WTC11 (cell line): ENCODE measurements around the gene ZNF648. TPM values are rescaled to one million over a fixed set of nuclear protein-coding genes. Genes with fewer than 3 reads are reported as not detected.

Experiments
- AR ChIP-seq: fragments of 250-450 bp; sonication (Bioruptor Pico); IDR thresholded peaks from 2 replicates; pipeline ENCODE4 v1.9.0; 2021; ENCODE audit warnings: mild to moderate bottlenecking
- E2F5 ChIP-seq: sonication (generic); formaldehyde crosslinking; IDR thresholded peaks from 2 replicates; pipeline ENCODE4 v1.8.1; 2022; ENCODE audit warnings: mild to moderate bottlenecking, moderate library complexity, missing genetic modification reagents
- ELF4 ChIP-seq: sonication (generic); formaldehyde crosslinking; IDR thresholded peaks from 2 replicates; pipeline ENCODE4 v1.8.1; 2022; ENCODE audit warnings: low read depth, mild to moderate bottlenecking, moderate library complexity, missing genetic modification reagents
- EMX1 ChIP-seq: fragments of 250-450 bp; sonication (Bioruptor Pico); IDR thresholded peaks from 2 replicates; pipeline ENCODE4 v1.8.0; 2021; ENCODE audit warnings: mild to moderate bottlenecking
- ESRRA ChIP-seq: sonication (generic); formaldehyde crosslinking; IDR thresholded peaks from 2 replicates; pipeline ENCODE4 v1.8.1; 2022; ENCODE audit warnings: mild to moderate bottlenecking, missing genetic modification reagents, borderline replicate concordance
- ETV6 ChIP-seq: sonication (generic); formaldehyde crosslinking; IDR thresholded peaks from 2 replicates; pipeline ENCODE4 v1.8.1; 2022; ENCODE audit warnings: mild to moderate bottlenecking, missing genetic modification reagents
- FOXJ3 ChIP-seq: sonication (generic); formaldehyde crosslinking; IDR thresholded peaks from 2 replicates; pipeline ENCODE4 v1.9.0; 2021; ENCODE audit warnings: missing genetic modification reagents, mild to moderate bottlenecking, borderline replicate concordance
- FOXP4 ChIP-seq: sonication (generic); formaldehyde crosslinking; IDR thresholded peaks from 2 replicates; pipeline ENCODE4 v1.8.0; 2022; ENCODE audit warnings: mild to moderate bottlenecking, missing genetic modification reagents
- JAZF1 ChIP-seq: fragments of 250-450 bp; sonication (Bioruptor Pico); IDR thresholded peaks from 2 replicates; pipeline ENCODE4 v1.9.0; 2021; ENCODE audit warnings: moderate library complexity, mild to moderate bottlenecking, inconsistent platforms
- KAT7 ChIP-seq: sonication (generic); formaldehyde crosslinking; IDR thresholded peaks from 2 replicates; pipeline ENCODE4 v1.8.1; 2023; ENCODE audit warnings: missing genetic modification reagents, mild to moderate bottlenecking, borderline replicate concordance
- NFE2L1 ChIP-seq: sonication (generic); formaldehyde crosslinking; IDR thresholded peaks from 2 replicates; pipeline ENCODE4 v1.8.1; 2023; ENCODE audit warnings: missing genetic modification reagents
- NR1H2 ChIP-seq: sonication (generic); formaldehyde crosslinking; IDR thresholded peaks from 2 replicates; pipeline ENCODE4 v1.9.0; 2021; ENCODE audit warnings: mild to moderate bottlenecking, moderate library complexity, missing genetic modification reagents
- OVOL2 ChIP-seq: fragments of 250-450 bp; sonication (Bioruptor Pico); IDR thresholded peaks from 2 replicates; pipeline ENCODE4 v1.9.0; 2021; ENCODE audit warnings: mild to moderate bottlenecking, borderline replicate concordance
- RELA ChIP-seq: sonication (generic); formaldehyde crosslinking; IDR thresholded peaks from 2 replicates; pipeline ENCODE4 v1.8.1; 2022; ENCODE audit warnings: missing genetic modification reagents, mild to moderate bottlenecking, borderline replicate concordance
- RORB ChIP-seq: fragments of 250-450 bp; sonication (Bioruptor Pico); IDR thresholded peaks from 2 replicates; pipeline ENCODE4 v1.9.0; 2021; ENCODE audit warnings: mild to moderate bottlenecking
- SOX15 ChIP-seq: fragments of 250-450 bp; sonication (Bioruptor Pico); IDR thresholded peaks from 2 replicates; pipeline ENCODE4 v1.9.0; 2021; ENCODE audit warnings: mild to moderate bottlenecking
- USF1 ChIP-seq: sonication (generic); formaldehyde crosslinking; IDR thresholded peaks from 2 replicates; pipeline ENCODE4 v1.8.0; 2022; ENCODE audit warnings: mild to moderate bottlenecking, missing genetic modification reagents
- ZNF232 ChIP-seq: sonication (generic); formaldehyde crosslinking; IDR thresholded peaks from 2 replicates; pipeline ENCODE4 v1.8.0; 2022; ENCODE audit warnings: mild to moderate bottlenecking, missing genetic modification reagents
- ZNF281 ChIP-seq: sonication (generic); formaldehyde crosslinking; IDR thresholded peaks from 2 replicates; pipeline ENCODE4 v1.8.0; 2023; ENCODE audit warnings: mild to moderate bottlenecking, missing genetic modification reagents
- ZNF317 ChIP-seq: sonication (generic); formaldehyde crosslinking; IDR thresholded peaks from 2 replicates; pipeline ENCODE4 v1.8.1; 2023; ENCODE audit warnings: low read depth, mild to moderate bottlenecking, moderate library complexity, missing genetic modification reagents, borderline replicate concordance
- ZNF512 ChIP-seq: sonication (generic); formaldehyde crosslinking; IDR thresholded peaks from 2 replicates; pipeline ENCODE4 v1.8.1; 2022; ENCODE audit warnings: missing genetic modification reagents, borderline replicate concordance
- total RNA-seq: library from RNA; stranded (reverse); gene quantifications from 3 replicates; pipeline ENCODE4 v1.2.3, GENCODE V29; 2021
- TF ChIP-seq, protein P1 (sequence below): sonication (generic); formaldehyde crosslinking; IDR thresholded peaks from 2 replicates; pipeline ENCODE4 v1.8.0; 2023; ENCODE audit warnings: missing genetic modification reagents
- TF ChIP-seq, protein P2 (sequence below): fragments of 250-450 bp; sonication (Bioruptor Pico); IDR thresholded peaks from 2 replicates; pipeline ENCODE4 v1.9.0; 2021; ENCODE audit warnings: mild to moderate bottlenecking
- TF ChIP-seq, protein P3 (sequence below): sonication (generic); formaldehyde crosslinking; IDR thresholded peaks from 2 replicates; pipeline ENCODE4 v1.8.0; 2022; ENCODE audit warnings: mild to moderate bottlenecking, missing genetic modification reagents

ZNF648 gene
- total RNA-seq, 1 experiment from 2014 or later = 0.17 TPM

GRCh38 chr1:182029379-182030331, 31.9 kb downstream of the ZNF648 start (continued):
- no peak for TF ChIP-seq ZNF317 (CRISPR knock-in tag)
- TF ChIP-seq, protein P1, sequence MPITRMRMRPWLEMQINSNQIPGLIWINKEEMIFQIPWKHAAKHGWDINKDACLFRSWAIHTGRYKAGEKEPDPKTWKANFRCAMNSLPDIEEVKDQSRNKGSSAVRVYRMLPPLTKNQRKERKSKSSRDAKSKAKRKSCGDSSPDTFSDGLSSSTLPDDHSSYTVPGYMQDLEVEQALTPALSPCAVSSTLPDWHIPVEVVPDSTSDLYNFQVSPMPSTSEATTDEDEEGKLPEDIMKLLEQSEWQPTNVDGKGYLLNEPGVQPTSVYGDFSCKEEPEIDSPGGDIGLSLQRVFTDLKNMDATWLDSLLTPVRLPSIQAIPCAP (CRISPR knock-in tag) = no peak
- TF ChIP-seq JAZF1 (CRISPR knock-in tag) = no peak
- no peak for TF ChIP-seq NFE2L1 (CRISPR knock-in tag)
- TF ChIP-seq FOXP4 = no peak
- TF ChIP-seq, protein P2, sequence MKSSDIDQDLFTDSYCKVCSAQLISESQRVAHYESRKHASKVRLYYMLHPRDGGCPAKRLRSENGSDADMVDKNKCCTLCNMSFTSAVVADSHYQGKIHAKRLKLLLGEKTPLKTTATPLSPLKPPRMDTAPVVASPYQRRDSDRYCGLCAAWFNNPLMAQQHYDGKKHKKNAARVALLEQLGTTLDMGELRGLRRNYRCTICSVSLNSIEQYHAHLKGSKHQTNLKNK (CRISPR knock-in tag) = no peak
- no peak for TF ChIP-seq RORB (CRISPR knock-in tag)
- no peak for TF ChIP-seq ELF4
- TF ChIP-seq NR1H2 = no peak
- no peak for TF ChIP-seq ZNF232
- TF ChIP-seq ZNF512 (CRISPR knock-in tag) = no peak
- no peak for TF ChIP-seq FOXJ3 (CRISPR knock-in tag)
- TF ChIP-seq ESRRA (CRISPR knock-in tag) = no peak
- peak; percentile 29; the same call in 1 of the 2 replicates for TF ChIP-seq ETV6
- no peak for TF ChIP-seq ZNF281 (CRISPR knock-in tag)
- TF ChIP-seq AR (CRISPR knock-in tag) = no peak
- no peak for TF ChIP-seq SOX15 (CRISPR knock-in tag)
- TF ChIP-seq E2F5 (CRISPR knock-in tag) = peak; percentile 87
- no peak for TF ChIP-seq USF1 (CRISPR knock-in tag)
- TF ChIP-seq, protein P3, sequence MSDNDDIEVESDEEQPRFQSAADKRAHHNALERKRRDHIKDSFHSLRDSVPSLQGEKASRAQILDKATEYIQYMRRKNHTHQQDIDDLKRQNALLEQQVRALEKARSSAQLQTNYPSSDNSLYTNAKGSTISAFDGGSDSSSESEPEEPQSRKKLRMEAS (CRISPR knock-in tag) = no peak
- TF ChIP-seq RELA (CRISPR knock-in tag) = no peak
- no peak for TF ChIP-seq EMX1 (CRISPR knock-in tag)
- no peak for TF ChIP-seq KAT7 (CRISPR knock-in tag)
- no peak for TF ChIP-seq OVOL2 (CRISPR knock-in tag)
